Lower leg skin (tissue), 4 donors: Measurements from ENCODE around the gene DLG2. TPM values are rescaled to one million over a fixed set of nuclear protein-coding genes. Genes with fewer than 3 reads are reported as not detected.
"Not testable (repeated sequence)": the region's sequence is repeated elsewhere in the genome, so short reads cannot be mapped to it uniquely, and the experiment has no call there.

ENCODE experiments used
- DNase-seq, 2 donors: peaks; one replicate each; pipeline ENCODE4 v3.0.0-alpha.2; 2019; ENCODE audit warnings: low spot score in 2 of 2
- H3K4me3 ChIP-seq: fragments of 200-600 bp; sonication (generic); 2 replicates; pipeline ENCODE4 v1.5.1; 2017; ENCODE audit warnings: mild to moderate bottlenecking, low read depth; ENCODE audit not compliant: poor library complexity, severe bottlenecking
- POLR2A ChIP-seq, 2 donors: fragments of 450-650 bp; IDR thresholded peaks; one replicate each; pipeline ENCODE4 v1.6.1; 2016 to 2017; ENCODE audit warnings: antibody characterized with exemption in 2 of 2, mild to moderate bottlenecking in 1 of 2, moderate library complexity in 1 of 2
- WGBS, 2 donors: methylation state at CpG; one replicate each; pipeline ENCODE4 v1.1.5; 2018; 5-methylcytosine and 5-hydroxymethylcytosine counted together
- intact Hi-C: fragments of 100-400 bp; cut with DNase I; formaldehyde crosslinking; loops from one replicate; pipeline ENCODE4 v1.15.0; 2023; ENCODE audit warnings: low total_unique reads
- total RNA-seq, 4 donors: library from RNA; depleted of rRNA; stranded (reverse); fragments of >200 nt; gene quantifications; one replicate each; pipeline ENCODE4 v1.1.0, GENCODE V29; 2016
- TF ChIP-seq, protein P1 (sequence below), 3 donors: fragments of 450-650 bp; IDR thresholded peaks; one replicate each; pipeline ENCODE4 v1.5.1; 2016; ENCODE audit warnings: antibody characterized with exemption in 3 of 3, mild to moderate bottlenecking in 3 of 3, moderate library complexity in 2 of 3

DLG2 gene
- total RNA-seq, 4 donors from 2014 or later, result 37.6 to 68.3 (median 46.0) TPM

DNA sequence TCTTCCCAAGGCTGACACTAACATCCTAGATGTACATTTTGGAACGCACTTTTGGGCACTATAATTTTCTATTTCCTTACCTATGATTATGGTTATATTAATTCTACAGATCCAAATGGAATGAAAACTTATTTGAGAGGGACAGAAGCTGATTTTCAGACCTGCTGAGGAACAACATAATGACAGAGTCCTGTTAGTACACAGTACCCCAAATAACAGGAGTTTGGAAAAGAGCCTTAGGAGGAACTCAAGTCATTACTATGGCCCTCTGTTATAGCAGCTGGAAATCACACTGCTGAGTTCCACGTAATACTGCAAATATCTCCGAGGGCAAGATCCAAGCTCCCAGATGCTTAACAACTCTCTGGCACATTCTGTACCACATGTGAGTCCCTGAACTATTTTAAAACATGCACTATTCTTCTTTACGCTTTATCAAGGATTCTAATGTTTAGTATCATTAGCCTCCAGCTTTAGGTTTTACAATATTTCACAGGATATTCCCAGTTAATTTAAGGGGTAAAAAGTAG, 1313.2 kb downstream of the DLG2 start:
- DNase-seq, result no peak
- intact Hi-C loops, result no loop called here
- TF ChIP-seq, protein P1, sequence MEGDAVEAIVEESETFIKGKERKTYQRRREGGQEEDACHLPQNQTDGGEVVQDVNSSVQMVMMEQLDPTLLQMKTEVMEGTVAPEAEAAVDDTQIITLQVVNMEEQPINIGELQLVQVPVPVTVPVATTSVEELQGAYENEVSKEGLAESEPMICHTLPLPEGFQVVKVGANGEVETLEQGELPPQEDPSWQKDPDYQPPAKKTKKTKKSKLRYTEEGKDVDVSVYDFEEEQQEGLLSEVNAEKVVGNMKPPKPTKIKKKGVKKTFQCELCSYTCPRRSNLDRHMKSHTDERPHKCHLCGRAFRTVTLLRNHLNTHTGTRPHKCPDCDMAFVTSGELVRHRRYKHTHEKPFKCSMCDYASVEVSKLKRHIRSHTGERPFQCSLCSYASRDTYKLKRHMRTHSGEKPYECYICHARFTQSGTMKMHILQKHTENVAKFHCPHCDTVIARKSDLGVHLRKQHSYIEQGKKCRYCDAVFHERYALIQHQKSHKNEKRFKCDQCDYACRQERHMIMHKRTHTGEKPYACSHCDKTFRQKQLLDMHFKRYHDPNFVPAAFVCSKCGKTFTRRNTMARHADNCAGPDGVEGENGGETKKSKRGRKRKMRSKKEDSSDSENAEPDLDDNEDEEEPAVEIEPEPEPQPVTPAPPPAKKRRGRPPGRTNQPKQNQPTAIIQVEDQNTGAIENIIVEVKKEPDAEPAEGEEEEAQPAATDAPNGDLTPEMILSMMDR (IDR thresholded peaks at IDR 0.05), result no peak
- TF ChIP-seq POLR2A (IDR thresholded peaks at IDR 0.05), result no peak
- 48 to 67% methylated on average over 4 of the region's 4 CpGs for WGBS, 2 donors
- no peak overlapping the region for H3K4me3 ChIP-seq

DNA sequence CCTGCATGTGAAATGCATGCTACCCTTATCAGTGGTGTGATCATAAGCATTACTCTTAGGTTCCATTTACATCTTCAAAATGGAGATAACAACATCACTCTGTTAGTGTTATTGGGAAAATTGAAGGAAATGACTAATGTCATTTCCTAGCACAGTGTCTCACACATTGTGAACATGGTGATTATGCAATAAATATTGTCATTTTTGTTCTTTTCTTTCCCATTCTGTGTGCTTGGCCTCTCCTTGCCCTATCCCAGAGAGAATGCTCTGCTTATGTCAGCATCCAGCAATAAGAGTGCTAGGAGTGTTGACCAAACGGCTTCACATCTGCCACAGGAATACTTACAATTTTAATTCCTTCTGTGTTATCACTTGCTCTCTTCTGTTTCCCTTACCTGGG, 1316.9 kb downstream of the DLG2 start:
- intact Hi-C loops, result no loop called here
- DNase-seq, result no peak
- 59 to 71% methylated on average over 1 of the region's 1 CpG for WGBS, 2 donors
- TF ChIP-seq POLR2A (IDR thresholded peaks at IDR 0.05), result no peak
- TF ChIP-seq, protein P1 (IDR thresholded peaks at IDR 0.05), result no peak
- no peak overlapping the region for H3K4me3 ChIP-seq

- WGBS, 2 donors, result 98 to 99% methylated on average over 30 to 31 of the region's 33 CpGs
- intact Hi-C loops, H3K4me3 ChIP-seq, DNase-seq: not testable (repeated sequence)
These were observed 1318.7 kb downstream of the DLG2 start for GRCh38 chr11:84308491-84308890.

DNA sequence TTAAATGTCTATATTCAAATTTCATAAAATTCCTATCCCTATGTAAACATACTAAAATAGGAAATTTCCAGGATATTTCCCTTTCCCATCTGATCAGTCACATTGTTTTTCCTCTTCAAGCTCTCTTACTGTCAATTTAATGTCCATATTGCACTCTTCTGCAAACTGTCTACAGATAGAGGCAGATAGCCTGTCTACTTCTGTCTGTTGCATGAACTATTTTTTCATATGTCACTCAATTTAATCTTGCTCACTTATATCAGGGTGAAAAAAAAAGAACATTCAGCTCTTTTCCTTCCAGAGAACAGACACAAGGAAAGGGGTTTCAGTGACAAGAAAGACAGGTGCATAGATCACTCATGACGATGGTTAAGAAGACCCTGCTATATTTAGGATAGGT, 1327.1 kb downstream of the DLG2 start:
- no peak for DNase-seq
- intact Hi-C loops, result no loop called here
- H3K4me3 ChIP-seq, result no peak overlapping the region
- WGBS, 2 donors, result 86 to 93% methylated on average over 1 of the region's 1 CpG
- TF ChIP-seq POLR2A (IDR thresholded peaks at IDR 0.05), result no peak
- TF ChIP-seq, protein P1 (IDR thresholded peaks at IDR 0.05), result no peak

- 95% methylated on average over 2 of the region's 2 CpGs for WGBS, 2 donors
- H3K4me3 ChIP-seq, result no peak overlapping the region
- DNase-seq, result no peak
- intact Hi-C loops, result no loop called here
- no peak for TF ChIP-seq POLR2A (IDR thresholded peaks at IDR 0.05)
- TF ChIP-seq, protein P1 (IDR thresholded peaks at IDR 0.05), result no peak
These were observed 1329.6 kb downstream of the DLG2 start for GRCh38 chr11:84297570-84297969.

- DNase-seq, result no peak
- TF ChIP-seq POLR2A (IDR thresholded peaks at IDR 0.05), result no peak
- TF ChIP-seq, protein P1 (IDR thresholded peaks at IDR 0.05), result no peak
- intact Hi-C loops, result no loop called here
- WGBS, 2 donors, result 84 to 88% methylated on average over 4 of the region's 4 CpGs
- H3K4me3 ChIP-seq, result no peak overlapping the region
These were observed 1331.3 kb downstream of the DLG2 start for GRCh38 chr11:84295815-84296214.
